Transverse colon (tissue), 4 donors: ENCODE measurements around the gene ATF4. TPM values are rescaled to one million over a fixed set of nuclear protein-coding genes. Genes with fewer than 3 reads are reported as not detected.

ENCODE experiments used
- DNase-seq: peaks from one replicate; pipeline ENCODE4 v3.0.0-alpha.2; 2019
- H3K27ac ChIP-seq, 4 donors: fragments of 200-600 bp; sonication (generic); 2 replicates each; pipeline ENCODE4 v1.5.1; 2016 to 2018; ENCODE audit warnings: inconsistent platforms in 4 of 4
- H3K27me3 ChIP-seq: fragments of 200-600 bp; sonication (generic); 2 replicates; pipeline ENCODE4 v1.5.1; 2017; ENCODE audit warnings: inconsistent platforms
- H3K36me3 ChIP-seq, 4 donors: fragments of 200-600 bp; sonication (generic); 2 replicates each; pipeline ENCODE4 v1.5.1; 2017 to 2019; ENCODE audit warnings: inconsistent platforms in 4 of 4
- H3K4me1 ChIP-seq, 4 donors: fragments of 200-600 bp; sonication (generic); 2 replicates each; pipeline ENCODE4 v1.5.1; 2017 to 2020; ENCODE audit warnings: inconsistent platforms in 4 of 4
- H3K4me3 ChIP-seq, 4 donors: fragments of 200-600 bp; sonication (generic); 1 replicate in 1 of 4; 2 replicates in 3 of 4; pipeline versions ENCODE4 v1.5.1 to v1.6.1; 2017 to 2019; ENCODE audit warnings: inconsistent platforms in 4 of 4
- H3K9me3 ChIP-seq, 2 donors: fragments of 200-600 bp; sonication (generic); 2 replicates each; pipeline ENCODE4 v1.5.1; 2017 to 2019; ENCODE audit warnings: inconsistent platforms in 2 of 2
- EP300 ChIP-seq: sonication (generic); formaldehyde crosslinking; IDR thresholded peaks from one replicate; pipeline ENCODE4 v1.6.1; 2017; ENCODE audit warnings: antibody characterized with exemption, low read depth
- POLR2A ChIP-seq: fragments of 450-650 bp; IDR thresholded peaks from one replicate; pipeline ENCODE4 v1.6.1; 2016; ENCODE audit warnings: antibody characterized with exemption, mild to moderate bottlenecking, moderate library complexity
- POLR2AphosphoS5 ChIP-seq, 3 donors: sonication (generic); formaldehyde crosslinking; IDR thresholded peaks; one replicate each; pipeline ENCODE4 v1.6.1; 2016; ENCODE audit warnings: antibody characterized with exemption in 3 of 3
- WGBS, 2 donors: methylation state at CpG; one replicate each; pipeline ENCODE4 v1.1.5; 2018; ENCODE audit warnings: low coverage in 1 of 2; 5-methylcytosine and 5-hydroxymethylcytosine counted together
- in situ Hi-C, 4 donors: fragments of 200-750 bp; cut with MboI; loops; one replicate each; pipeline versions ENCODE4 v1.15.0 to v1.15.1; 2017; ENCODE audit warnings: low sequenced_read_pairs in 3 of 4, low pct_ligation_motif_present in 1 of 4, low pct_unique_long_range_greater_than_20kb in 1 of 4
- intact Hi-C: fragments of 100-400 bp; cut with DNase I; formaldehyde crosslinking; loops from one replicate; pipeline ENCODE4 v1.15.1; 2023; ENCODE audit warnings: low total_unique reads
- total RNA-seq, 4 donors: library from RNA; depleted of rRNA; stranded (reverse); fragments of >200 nt; gene quantifications; one replicate each; pipeline ENCODE4 v1.1.0, GENCODE V29; 2016
- TF ChIP-seq, protein P1 (sequence below), 5 experiments: fragments of 200-600 bp in 3 of 5; fragments of 450-650 bp in 2 of 5; sonication (generic) in 3 of 5; IDR thresholded peaks; 1 replicate in 2 of 5; 2 replicates in 3 of 5; pipeline ENCODE4 v1.5.1; 2016 to 2017; ENCODE audit warnings: antibody characterized with exemption in 5 of 5, inconsistent platforms in 3 of 5, mild to moderate bottlenecking in 2 of 5, moderate library complexity in 1 of 5

ATF4 gene
- total RNA-seq, 4 donors from 2014 or later: 262 to 566 (median 339) TPM

DNA sequence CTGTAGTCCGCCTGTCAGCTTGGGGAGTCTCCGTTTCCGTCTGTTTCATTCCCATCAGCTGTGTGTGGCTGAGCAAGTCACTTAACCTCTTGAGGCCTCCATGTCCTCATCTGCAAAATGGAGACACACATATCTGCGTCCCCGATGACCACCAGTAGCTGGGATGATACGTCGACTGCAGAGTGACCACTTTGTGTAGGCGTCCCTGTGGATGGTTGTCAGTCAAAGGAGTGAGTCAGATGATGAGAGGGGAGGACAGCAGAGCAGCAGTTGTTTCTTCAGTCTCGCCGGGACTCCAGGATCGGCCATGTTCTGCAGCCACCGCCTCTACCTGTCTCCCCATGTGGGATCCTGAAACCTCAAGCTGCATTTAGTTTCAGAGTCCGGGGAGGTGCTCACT is 43.7 kb upstream of the ATF4 start:
- peaks cover 21 to 36% (median 29%) of the 10 kb centered on the region in 4 donors for H3K4me1 ChIP-seq
- H3K27ac ChIP-seq: no peak overlapping the region
- H3K9me3 ChIP-seq: no peaks in the 10 kb centered on the region
- H3K36me3 ChIP-seq: no peaks in the 10 kb centered on the region
- H3K4me3 ChIP-seq: no peak overlapping the region
- intact Hi-C loops (loop anchor here (5.0 kb wide), 1 partner anchor 336 kb away; no protein-coding TSS in a partner anchor), in situ Hi-C loops (no loop called here)
- H3K27me3 ChIP-seq: no peaks in the 10 kb centered on the region
- TF ChIP-seq POLR2AphosphoS5 (IDR thresholded peaks at IDR 0.05) (no peak), POLR2A (no peak)
- DNase-seq: no peak
- 88% methylated on average over 7 to 12 of the region's 13 CpGs for WGBS, 2 donors

DNA sequence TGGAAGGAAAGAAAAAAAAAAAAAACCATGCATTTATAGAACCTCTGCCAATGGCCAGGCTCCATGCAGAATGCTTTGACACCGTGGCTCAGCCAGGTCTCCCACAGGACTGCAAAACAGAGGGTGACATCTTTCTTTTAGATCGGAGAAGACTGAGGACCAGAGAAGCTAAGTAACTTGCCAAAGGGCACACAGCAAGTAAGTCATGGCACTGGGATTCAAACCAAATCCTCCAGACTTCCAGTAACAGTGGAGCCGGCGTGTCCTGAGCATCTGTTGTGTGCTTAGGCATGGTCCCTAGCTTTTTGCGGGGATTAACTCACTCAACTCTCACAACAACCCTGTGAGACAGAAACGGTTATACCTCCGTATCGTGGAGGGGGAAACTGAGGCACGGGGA is 42.8 kb upstream of the ATF4 start:
- 94 to 100% methylated on average over 1 to 8 of the region's 9 CpGs for WGBS, 2 donors
- Histone ChIP-seq H3K36me3 (no peaks in the 10 kb centered on the region), H3K27me3 (no peaks in the 10 kb centered on the region), H3K9me3 (no peaks in the 10 kb centered on the region), H3K27ac (no peak overlapping the region), H3K4me1 (peaks cover 15 to 27% (median 21%) of the 10 kb centered on the region in 4 donors), H3K4me3 (no peak overlapping the region)
- intact Hi-C loops: loop anchor here (5.0 kb wide), 1 partner anchor 335 kb away; no protein-coding TSS in a partner anchor
- no peak for DNase-seq
- TF ChIP-seq EP300 (no peak), POLR2AphosphoS5 (IDR thresholded peaks at IDR 0.05) (no peak), POLR2A (no peak)
- TF ChIP-seq, protein P1, sequence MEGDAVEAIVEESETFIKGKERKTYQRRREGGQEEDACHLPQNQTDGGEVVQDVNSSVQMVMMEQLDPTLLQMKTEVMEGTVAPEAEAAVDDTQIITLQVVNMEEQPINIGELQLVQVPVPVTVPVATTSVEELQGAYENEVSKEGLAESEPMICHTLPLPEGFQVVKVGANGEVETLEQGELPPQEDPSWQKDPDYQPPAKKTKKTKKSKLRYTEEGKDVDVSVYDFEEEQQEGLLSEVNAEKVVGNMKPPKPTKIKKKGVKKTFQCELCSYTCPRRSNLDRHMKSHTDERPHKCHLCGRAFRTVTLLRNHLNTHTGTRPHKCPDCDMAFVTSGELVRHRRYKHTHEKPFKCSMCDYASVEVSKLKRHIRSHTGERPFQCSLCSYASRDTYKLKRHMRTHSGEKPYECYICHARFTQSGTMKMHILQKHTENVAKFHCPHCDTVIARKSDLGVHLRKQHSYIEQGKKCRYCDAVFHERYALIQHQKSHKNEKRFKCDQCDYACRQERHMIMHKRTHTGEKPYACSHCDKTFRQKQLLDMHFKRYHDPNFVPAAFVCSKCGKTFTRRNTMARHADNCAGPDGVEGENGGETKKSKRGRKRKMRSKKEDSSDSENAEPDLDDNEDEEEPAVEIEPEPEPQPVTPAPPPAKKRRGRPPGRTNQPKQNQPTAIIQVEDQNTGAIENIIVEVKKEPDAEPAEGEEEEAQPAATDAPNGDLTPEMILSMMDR (IDR thresholded peaks at IDR 0.05): no peak
- in situ Hi-C loops: no loop called here

DNA sequence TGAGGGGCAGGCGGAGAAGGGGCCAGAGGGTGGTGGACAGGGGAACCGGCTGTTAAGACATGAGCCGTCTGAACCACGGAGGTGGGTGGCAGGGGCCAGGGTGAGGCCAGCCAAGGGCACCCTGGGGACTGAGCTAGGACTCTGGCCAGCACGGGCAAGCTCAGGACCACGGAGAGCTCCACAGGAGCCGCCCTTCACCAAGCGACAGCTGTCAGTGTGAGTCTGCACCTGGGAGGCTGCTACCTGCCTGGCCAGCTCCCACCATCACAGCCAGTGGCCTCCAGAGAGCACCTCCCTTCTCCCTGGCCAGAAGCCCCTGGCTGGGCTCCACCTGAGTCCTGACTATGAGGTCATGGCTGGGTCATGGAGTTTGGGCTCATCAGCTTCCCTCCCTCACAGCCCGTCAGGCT is 41.9 kb upstream of the ATF4 start:
- Histone ChIP-seq H3K27ac (no peak overlapping the region), H3K27me3 (no peaks in the 10 kb centered on the region), H3K4me1 (peaks cover 7 to 18% (median 15%) of the 10 kb centered on the region in 4 donors), H3K9me3 (no peaks in the 10 kb centered on the region), H3K36me3 (no peaks in the 10 kb centered on the region), H3K4me3 (no peak overlapping the region)
- intact Hi-C loops (loop anchor here (5.0 kb wide), 1 partner anchor 334 kb away; no protein-coding TSS in a partner anchor), in situ Hi-C loops (no loop called here)
- TF ChIP-seq, protein P1 (IDR thresholded peaks at IDR 0.05): no peak
- TF ChIP-seq POLR2A: no peak
- TF ChIP-seq EP300: no peak
- no peak for TF ChIP-seq POLR2AphosphoS5 (IDR thresholded peaks at IDR 0.05)
- DNase-seq: no peak
- 66 to 100% methylated on average over 1 to 7 of the region's 9 CpGs for WGBS, 2 donors

DNA sequence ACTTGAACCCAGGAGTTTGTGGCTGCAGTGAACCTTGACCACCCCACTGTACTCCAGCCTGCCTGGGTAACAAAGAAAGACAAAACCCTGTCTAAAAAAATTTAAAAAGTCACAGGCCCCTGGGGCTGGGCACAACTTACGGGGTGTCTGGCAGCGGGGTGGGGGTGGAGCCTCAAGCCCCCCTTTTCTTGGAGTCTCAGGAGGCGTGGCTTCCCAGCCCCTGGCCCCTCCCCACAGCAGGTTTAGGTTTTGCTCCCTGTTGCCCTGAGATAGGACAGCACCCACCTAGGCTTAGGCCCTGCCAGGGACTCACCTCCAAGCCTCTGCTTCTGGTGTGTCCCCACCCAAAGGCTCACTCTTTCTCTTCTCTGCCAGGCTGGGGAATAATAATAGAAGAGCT is 41.1 kb upstream of the ATF4 start:
- Histone ChIP-seq H3K9me3 (no peaks in the 10 kb centered on the region), H3K36me3 (no peaks in the 10 kb centered on the region), H3K4me3 (no peak overlapping the region), H3K27ac (no peak overlapping the region), H3K4me1 (peaks cover 7 to 10% (median 8%) of the 10 kb centered on the region in 4 donors), H3K27me3 (no peaks in the 10 kb centered on the region)
- WGBS, 2 donors: 81% methylated on average over 3 of the region's 3 CpGs; no CpG with 5 or more reads in 1 of the 2 donors
- DNase-seq: no peak
- TF ChIP-seq POLR2AphosphoS5 (IDR thresholded peaks at IDR 0.05) (no peak), EP300 (no peak), POLR2A (no peak)
- TF ChIP-seq, protein P1 (IDR thresholded peaks at IDR 0.05): no peak
- in situ Hi-C loops: no loop called here
- intact Hi-C loops: loop anchor here (5.0 kb wide), 1 partner anchor 333 kb away; no protein-coding TSS in a partner anchor

DNA sequence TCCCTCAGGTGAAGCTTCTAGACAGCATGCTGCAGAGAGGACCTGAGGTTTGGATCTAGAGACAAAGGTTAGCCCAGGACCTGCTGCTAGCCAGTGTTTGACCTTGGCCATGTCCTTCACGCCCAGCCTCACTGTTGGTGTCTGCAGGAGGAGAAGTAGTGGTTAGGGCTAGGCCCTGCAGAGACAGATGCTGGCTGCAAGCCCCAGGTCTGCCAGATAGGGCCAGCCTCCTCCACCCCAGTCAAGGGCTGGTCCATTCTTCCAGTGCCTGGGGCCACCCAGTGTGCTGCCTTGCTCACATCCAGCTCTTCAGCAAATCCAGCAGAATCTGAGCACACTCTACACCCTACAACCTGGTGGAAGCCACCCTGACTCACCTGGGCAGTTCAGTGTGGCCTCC is 39.8 kb upstream of the ATF4 start:
- no peak for DNase-seq
- no peaks in the 10 kb centered on the region for H3K4me1 ChIP-seq
- no peaks in the 10 kb centered on the region for H3K36me3 ChIP-seq
- H3K27ac ChIP-seq: no peak overlapping the region
- TF ChIP-seq POLR2A (no peak), EP300 (no peak), POLR2AphosphoS5 (IDR thresholded peaks at IDR 0.05) (no peak)
- TF ChIP-seq, protein P1 (IDR thresholded peaks at IDR 0.05): no peak
- no peaks in the 10 kb centered on the region for H3K9me3 ChIP-seq
- in situ Hi-C loops (no loop called here), intact Hi-C loops (no loop called here)
- 78% methylated on average over 1 of the region's 1 CpG; no CpG with 5 or more reads in 1 of the 2 donors for WGBS, 2 donors
- no peaks in the 10 kb centered on the region for H3K27me3 ChIP-seq
- H3K4me3 ChIP-seq: no peak overlapping the region
